K562 (cell line): Measurements from ENCODE around the gene ITSN2.

Experiments used
- EP300 ChIP-seq: IDR thresholded peaks from 2 replicates; pipeline ENCODE4 v1.6.1; 2012; ENCODE audit warnings: low read length, improper control_type of control experiment
- POLR2AphosphoS5 ChIP-seq: IDR thresholded peaks from 2 replicates; pipeline ENCODE4 v1.6.1; 2011; ENCODE audit warnings: mild to moderate bottlenecking, low read depth, low read length, moderate library complexity; ENCODE audit not compliant: control insufficient read depth, insufficient read depth

- TF ChIP-seq EP300 (no peak), POLR2AphosphoS5 (no peak)
Observed at GRCh38 chr2:24404491-24404921, 44.2 kb upstream of the ITSN2 start.
